ENCODE measurements around the gene PDE6B. TPM values are rescaled to one million over a fixed set of nuclear protein-coding genes. Genes with fewer than 3 reads are reported as not detected.
A peak's percentile ranks its signal among the peaks of the same experiment; 100 is the strongest.

PDE6B gene
- total and polyA plus RNA-seq, 2 of the 13 experiments (the other 11 are each of a cell fraction or from before 2014, with no cell fraction given) = 0.38 to 0.40 TPM

DNA sequence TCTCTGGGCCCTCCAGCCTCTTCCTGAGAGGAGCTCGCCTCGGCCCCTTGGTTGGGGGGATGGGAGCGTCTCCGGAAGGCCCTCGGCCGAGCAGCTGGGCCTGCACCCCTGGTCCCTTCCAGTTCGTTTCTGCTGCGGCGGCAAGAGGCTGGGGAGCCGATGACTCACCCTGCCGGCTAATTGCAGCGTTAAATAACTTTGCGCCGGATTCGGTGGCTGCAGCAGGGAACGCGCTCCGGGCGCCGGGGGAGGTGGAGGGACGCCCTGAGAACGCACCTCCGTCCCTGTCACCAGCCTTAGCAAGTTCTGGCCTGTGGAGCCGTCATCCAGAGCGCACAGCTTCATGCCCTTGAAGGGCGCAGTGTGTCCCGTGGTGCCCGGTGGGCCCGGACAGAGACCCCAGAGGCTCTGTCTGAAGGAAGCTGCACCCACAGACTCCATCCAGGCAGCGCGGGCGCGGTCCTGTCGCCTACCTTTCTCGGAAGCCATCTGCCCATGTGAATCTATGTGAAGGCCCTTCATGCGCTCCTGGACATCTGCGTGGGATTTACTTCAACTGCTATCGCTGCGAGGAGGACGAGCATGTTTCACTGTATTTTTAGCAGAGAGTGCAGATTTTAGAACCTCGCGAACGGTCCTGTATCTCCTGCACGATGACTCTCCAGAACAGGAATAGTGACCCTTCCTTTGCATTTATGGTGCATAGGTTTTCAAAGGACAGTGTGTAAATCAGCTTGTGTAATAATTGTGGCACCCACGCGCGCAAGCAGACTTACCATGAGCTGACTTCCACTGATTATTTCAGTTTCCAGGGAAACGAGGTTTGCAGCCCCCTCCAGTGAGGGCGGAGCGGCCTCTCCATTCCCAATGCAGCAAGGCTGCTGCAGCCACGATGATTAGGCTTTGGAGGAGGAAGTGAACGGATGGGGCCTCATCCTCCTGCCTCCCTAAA, 47.6 kb upstream of the PDE6B start (continued):
- 0 out of 2 replicates have a peak, but pooled peaks have one; percentile 13 for TF ChIP-seq CTCF (CRISPR knock-in tag; IDR thresholded peaks at IDR 0.05)
- 0 out of 2 replicates have a peak, but pooled peaks have one; percentile 62 for TF ChIP-seq MTF2 (CRISPR knock-in tag; IDR thresholded peaks at IDR 0.05; ENCODE audit: borderline replicate concordance)
- TF ChIP-seq, protein P1, sequence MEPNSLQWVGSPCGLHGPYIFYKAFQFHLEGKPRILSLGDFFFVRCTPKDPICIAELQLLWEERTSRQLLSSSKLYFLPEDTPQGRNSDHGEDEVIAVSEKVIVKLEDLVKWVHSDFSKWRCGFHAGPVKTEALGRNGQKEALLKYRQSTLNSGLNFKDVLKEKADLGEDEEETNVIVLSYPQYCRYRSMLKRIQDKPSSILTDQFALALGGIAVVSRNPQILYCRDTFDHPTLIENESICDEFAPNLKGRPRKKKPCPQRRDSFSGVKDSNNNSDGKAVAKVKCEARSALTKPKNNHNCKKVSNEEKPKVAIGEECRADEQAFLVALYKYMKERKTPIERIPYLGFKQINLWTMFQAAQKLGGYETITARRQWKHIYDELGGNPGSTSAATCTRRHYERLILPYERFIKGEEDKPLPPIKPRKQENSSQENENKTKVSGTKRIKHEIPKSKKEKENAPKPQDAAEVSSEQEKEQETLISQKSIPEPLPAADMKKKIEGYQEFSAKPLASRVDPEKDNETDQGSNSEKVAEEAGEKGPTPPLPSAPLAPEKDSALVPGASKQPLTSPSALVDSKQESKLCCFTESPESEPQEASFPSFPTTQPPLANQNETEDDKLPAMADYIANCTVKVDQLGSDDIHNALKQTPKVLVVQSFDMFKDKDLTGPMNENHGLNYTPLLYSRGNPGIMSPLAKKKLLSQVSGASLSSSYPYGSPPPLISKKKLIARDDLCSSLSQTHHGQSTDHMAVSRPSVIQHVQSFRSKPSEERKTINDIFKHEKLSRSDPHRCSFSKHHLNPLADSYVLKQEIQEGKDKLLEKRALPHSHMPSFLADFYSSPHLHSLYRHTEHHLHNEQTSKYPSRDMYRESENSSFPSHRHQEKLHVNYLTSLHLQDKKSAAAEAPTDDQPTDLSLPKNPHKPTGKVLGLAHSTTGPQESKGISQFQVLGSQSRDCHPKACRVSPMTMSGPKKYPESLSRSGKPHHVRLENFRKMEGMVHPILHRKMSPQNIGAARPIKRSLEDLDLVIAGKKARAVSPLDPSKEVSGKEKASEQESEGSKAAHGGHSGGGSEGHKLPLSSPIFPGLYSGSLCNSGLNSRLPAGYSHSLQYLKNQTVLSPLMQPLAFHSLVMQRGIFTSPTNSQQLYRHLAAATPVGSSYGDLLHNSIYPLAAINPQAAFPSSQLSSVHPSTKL (CRISPR knock-in tag; IDR thresholded peaks at IDR 0.05) = 0 out of 2 replicates have a peak, but pooled peaks have one; percentile 11
- no peak for TF ChIP-seq ZNF766 (CRISPR knock-in tag; IDR thresholded peaks at IDR 0.05; ENCODE audit: borderline replicate concordance)
- 0 out of 2 replicates have a peak, but pooled peaks have one; percentile 45 for TF ChIP-seq KDM2A (CRISPR knock-in tag; IDR thresholded peaks at IDR 0.05; ENCODE audit: borderline replicate concordance, low read depth)
- no peak for TF ChIP-seq ZNF331 (CRISPR knock-in tag; IDR thresholded peaks at IDR 0.05)
- no peak for TF ChIP-seq ZNF615 (CRISPR knock-in tag; IDR thresholded peaks at IDR 0.05; ENCODE audit: borderline replicate concordance)
- TF ChIP-seq PRMT3 (CRISPR knock-in tag; IDR thresholded peaks at IDR 0.05; ENCODE audit: borderline replicate concordance, low read depth) = no peak
- no peak for TF ChIP-seq ZNF282 (IDR thresholded peaks at IDR 0.05; ENCODE audit: partially characterized antibody)
- TF ChIP-seq U2AF2 (IDR thresholded peaks at IDR 0.05; ENCODE audit: low read depth, low read length) = no peak
- TF ChIP-seq ZFP36L2 (CRISPR knock-in tag; IDR thresholded peaks at IDR 0.05) = no peak
